GM04504 (cell line): ENCODE results near the gene BAD.
"Not testable (repeated sequence)": the region's sequence is repeated elsewhere in the genome, so short reads cannot be mapped to it uniquely, and the experiment has no call there.

Experiments
- DNase-seq: peaks from one replicate; pipeline ENCODE4 v3.0.0-alpha.2; 2012; ENCODE audit warnings: low read depth

BAD gene

DNA sequence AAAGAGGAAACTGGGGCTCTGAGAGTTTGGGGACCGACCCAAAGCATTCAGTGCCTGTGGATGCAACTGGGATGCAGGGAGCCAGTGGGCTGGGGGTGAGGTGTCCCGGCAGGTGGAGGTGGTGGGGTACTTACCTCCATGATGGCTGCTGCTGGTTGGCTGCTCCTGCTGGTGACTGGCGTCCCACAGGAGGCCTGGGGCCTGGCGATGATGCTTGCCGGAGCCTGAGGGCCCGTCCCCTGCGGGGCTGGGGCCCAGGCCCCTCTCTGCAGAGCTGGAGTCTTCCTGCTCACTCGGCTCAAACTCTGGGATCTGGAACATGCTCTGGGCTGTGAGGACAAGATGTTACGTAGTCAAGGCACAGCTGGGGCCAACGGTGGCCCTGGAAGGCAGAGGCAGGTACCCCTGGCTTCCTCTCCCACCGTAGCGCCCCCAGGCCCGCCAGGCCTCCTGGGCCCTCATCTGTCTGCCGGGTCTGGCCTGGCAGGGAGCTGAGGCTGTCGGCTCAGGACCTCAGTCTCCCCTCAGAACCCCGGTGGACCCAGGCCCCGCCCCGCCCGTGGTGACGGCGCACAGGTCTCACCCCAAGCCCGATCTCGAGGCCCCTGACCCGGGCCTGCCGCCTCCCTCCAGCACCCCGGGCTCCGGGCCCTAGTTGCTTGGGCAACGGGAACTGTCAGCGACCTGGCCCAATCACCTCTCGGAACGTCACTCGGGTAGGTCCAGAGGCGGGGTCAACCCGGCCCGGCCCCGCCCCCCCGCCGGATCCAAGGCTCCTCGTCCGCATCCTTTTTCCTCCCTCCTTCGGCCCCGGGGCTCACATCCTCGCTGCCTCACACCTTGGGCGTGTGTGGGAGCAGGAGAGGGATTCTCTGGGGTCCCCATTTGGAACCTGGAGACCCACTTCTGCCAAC lies at the start of gene BAD:
Gene BAD, minus strand, starts transcription at position 618 of the 914 bp plus-strand sequence. Its CDS starts 297 bp downstream, at position 321.
- peak; percentile 78 for DNase-seq

DNA sequence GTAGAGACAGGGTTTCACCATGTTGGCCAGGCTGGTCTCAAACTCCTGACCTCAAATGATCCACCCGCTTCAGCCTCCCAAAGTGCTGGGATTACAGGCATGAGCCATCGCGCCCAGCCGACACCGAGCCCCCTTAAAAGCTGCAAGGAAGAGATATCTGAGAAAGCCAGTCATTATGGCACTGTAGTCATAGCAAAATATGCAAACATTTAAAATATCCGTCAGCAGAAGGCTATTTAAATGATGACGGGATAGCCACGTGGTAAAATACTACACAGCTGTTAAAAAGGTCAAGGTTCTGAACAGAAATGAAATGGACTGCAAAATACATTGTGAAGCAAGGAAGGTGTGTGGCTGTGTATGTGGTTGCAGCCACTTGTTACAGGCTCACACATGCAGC lies 49.1 kb upstream of the BAD start:
- no peak for DNase-seq

DNA sequence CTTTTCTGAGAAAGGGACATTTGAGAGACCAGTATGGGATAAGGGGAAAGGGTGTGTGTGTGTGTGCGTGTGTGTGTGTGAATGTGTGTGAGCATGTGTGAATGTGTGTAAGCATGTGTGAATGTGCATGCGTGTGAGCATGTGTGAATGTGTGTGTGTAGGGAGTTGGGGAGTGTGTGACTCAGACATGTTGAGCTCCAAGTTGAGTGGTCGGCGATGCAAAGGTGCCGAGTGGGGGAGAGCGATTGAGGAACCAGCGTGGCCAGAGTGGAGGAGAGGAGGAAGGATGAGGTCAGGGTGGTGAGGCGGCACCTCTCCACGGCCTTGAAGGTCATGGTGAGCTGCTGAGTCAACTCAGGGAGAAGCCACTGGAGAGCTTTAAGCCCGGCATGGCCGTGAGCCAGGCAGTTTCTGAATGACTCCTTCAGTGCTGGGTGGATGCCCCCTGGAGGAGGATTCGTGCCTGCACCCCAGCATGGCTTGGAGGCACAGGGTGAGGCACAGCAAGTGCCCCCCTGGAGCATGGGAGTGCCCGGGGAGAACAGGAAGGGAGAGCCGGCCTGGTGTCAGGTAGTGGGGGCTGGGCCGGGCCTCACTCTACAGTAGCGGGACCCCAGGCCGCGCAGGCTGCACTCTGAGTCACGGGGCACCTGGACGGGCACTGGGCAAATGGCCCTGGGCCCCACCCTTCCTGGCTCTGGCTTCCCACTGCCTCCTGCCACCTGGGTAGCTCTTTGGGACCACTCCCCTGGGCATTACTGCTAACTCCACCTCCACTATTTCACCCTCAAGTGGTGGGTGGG lies 47.3 kb upstream of the BAD start:
- DNase-seq: peak; percentile 87

DNA sequence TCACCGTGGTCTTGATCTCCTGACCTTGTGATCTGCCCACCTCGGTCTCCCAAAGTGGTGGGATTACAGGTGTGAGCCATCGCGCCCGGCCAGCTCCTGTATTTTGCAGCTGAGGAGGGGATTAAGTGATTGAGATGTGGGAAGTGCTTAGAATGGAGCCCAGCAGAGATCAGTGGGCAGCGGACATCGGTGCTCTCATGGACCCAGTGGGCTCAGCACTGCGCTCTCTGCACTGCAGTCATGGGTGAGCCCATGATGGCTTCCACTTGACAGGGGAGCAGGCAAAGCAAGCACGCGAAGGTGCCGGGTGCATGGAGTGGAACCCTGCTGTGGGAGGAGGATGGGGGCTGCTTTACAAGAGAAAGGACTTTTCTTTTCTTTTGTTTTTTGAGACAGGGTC lies 46.4 kb upstream of the BAD start:
- no peak for DNase-seq

DNA sequence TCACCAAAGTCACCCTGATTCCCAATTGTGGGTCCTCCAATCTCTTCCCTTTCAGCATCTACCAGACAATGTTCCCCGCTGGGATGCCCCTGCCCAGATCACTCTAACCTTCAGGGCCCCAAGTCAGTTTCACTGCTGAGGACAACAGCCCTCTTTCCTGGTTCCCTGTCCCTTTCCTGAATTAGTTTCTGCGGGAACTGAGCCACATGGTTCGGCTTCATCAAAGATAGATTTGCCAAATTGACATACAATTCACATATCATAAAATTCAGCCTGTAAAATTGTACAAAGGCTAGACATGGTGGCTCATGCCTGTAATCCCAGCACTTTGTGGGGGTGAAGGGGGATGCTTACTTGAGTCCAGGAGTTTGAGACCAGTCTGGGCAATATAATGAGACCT lies 43.5 kb upstream of the BAD start:
- DNase-seq: no peak

DNA sequence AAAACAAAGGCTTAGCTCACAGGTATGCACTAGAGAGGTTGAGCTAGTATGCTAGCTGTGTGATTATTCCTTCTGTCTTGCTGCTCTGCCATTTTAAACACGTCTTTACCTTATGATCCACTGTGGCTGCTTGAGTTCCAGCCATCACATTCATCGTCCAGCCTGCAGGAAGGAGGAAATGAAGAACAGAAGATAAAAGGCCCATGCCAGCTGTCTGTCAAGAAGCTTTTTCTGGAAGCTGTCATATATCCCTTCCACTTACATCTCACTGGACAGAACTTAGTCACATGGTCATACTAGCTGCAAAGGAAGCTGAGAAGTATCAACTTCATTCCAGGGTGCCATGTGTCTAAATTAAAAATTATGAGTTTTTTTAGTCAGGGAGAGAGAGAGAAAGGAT lies 42.9 kb upstream of the BAD start:
- DNase-seq: no peak

DNA sequence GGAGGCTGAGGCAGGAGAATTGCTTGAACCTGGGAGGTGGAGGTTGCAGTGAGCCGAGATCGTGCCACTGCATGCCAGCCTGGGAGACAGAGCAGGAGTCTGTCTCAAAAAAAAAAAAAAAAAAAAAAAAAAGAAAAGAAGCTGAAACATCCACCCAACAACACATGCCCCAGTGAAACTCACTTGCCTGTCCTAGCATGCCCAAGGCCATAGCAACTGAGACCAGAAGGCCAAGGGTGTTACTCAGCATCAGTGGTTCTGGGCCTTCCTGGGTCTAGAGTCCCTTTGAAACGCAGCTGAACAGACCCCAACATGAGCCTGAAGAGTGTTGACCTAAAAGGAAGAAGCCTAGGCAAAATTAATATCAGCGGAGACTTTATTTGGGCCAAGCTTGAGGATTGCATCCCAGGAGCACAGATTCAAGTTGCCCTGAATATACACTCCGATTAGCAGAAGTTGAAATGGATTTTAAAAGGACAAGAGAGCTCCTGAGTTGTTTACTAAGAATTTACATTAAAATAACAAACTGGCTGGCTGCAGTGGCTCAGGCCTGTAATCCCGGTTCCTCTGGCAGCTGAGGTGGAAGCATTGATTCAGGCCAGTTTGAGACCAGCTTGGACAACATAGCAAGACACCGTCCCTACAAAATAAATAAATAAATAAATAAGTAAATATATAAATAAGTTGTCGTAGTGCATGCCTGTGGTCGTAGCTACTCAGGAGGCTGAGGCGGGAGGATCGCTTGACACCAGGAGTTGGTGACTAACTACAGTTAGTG lies 40.4 kb upstream of the BAD start:
- no peak for DNase-seq

DNA sequence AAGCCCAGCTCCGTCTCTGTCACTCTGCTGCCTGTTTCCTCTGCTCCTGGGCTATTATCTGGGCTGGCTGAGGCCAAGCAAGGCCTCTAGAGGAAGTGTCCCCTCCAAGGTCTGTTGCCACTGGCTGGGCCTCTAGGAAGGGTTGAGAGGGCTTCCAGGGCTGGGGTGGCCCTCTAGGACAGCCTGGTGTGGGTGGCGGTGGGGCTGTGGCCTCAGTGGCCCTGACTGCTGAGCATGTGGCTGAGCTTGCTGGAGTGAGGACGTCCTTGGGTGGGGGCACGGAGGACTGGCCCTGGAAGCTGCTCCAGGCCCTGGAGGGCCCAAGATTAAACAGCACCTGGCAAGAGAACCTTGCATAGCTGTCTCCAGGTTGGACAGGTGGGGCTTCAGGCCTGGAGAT lies 39.5 kb upstream of the BAD start:
- DNase-seq: not testable (repeated sequence)

DNA sequence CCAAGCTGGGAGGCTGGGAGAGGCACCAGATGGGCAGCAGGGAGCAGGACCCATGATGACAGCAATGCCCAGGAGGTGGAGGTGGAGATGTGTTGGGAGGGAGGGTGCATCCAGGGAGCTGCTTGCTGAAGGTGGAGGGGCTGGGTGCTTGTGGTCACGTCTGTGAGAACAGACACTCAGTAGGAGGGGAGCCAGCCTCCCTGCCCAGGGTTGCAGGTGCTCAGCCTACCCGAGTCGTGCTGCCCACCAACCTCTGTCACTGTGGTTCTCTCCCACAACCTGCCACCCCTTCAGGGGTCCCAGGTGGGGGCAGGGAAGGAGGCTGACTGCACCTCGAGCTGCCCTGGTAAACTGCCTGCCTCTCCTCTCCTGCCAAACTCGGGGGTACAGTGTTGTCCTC lies 38.9 kb upstream of the BAD start:
- no peak for DNase-seq

DNA sequence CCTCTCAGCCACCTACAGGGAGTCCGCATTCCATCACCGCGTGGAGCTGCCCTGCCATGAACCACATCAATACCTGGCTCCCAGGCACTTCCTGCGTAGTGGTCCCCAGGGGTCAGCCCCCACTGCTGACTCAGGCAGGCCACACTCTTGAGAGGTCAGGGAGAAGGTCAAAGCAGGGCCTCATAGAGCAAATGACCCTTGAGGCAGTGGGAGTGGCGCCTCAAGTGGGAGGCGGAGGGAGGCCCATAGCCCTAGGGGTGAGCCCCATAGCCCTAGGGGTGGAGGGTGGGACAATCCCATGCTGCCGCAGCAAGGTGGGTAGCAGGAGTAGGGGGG lies 38.4 kb upstream of the BAD start:
- DNase-seq: no peak

DNA sequence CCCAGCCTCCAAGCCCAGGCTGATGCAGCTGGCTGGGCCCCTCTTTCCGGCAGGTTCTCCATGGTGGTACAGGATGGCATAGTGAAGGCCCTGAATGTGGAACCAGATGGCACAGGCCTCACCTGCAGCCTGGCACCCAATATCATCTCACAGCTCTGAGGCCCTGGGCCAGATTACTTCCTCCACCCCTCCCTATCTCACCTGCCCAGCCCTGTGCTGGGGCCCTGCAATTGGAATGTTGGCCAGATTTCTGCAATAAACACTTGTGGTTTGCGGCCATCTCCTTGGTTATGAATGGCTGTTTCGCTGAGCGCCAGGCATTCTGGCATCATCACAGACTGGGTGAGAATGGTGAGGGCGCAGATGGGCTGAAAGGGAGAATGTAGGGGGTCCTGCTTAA lies 37.1 kb upstream of the BAD start:
- DNase-seq: no peak

DNA sequence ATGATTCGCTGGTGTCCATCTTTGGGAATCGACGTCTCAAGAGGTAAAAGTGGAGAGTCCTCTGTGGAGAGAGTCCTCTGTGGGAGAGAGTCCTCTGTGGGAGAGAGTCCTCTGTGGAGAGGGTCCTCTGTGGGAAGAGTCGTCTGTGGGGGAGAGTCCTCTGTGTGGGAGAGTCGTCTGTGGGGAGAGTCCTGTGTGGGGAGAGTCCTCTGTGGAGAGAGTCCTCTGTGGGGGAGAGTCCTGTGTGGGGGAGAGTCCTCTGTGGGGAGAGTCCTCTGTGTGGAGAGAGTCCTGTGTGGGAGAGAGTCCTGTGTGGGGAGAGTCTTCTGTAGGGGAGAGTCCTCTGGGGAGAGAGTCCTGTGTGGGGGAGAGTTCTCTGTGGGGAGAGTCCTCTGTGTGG lies 36.6 kb upstream of the BAD start:
- DNase-seq: no peak

DNA sequence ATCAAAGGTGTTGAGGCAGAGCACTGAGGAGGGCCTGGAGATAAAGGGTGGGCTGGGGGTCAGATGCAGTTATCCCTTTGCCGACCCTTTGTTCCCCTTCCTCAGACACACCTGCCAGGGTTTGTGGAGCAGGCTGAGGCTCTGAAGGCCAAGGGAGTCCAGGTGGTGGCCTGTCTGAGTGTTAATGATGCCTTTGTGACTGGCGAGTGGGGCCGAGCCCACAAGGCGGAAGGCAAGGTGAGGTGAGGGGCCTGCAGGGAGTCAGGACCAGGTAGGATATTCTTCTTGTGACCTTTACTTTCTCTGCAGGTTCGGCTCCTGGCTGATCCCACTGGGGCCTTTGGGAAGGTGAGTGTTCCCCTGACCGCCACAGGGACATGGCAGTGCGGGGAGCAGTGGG lies 36.1 kb upstream of the BAD start:
- no peak for DNase-seq

DNA sequence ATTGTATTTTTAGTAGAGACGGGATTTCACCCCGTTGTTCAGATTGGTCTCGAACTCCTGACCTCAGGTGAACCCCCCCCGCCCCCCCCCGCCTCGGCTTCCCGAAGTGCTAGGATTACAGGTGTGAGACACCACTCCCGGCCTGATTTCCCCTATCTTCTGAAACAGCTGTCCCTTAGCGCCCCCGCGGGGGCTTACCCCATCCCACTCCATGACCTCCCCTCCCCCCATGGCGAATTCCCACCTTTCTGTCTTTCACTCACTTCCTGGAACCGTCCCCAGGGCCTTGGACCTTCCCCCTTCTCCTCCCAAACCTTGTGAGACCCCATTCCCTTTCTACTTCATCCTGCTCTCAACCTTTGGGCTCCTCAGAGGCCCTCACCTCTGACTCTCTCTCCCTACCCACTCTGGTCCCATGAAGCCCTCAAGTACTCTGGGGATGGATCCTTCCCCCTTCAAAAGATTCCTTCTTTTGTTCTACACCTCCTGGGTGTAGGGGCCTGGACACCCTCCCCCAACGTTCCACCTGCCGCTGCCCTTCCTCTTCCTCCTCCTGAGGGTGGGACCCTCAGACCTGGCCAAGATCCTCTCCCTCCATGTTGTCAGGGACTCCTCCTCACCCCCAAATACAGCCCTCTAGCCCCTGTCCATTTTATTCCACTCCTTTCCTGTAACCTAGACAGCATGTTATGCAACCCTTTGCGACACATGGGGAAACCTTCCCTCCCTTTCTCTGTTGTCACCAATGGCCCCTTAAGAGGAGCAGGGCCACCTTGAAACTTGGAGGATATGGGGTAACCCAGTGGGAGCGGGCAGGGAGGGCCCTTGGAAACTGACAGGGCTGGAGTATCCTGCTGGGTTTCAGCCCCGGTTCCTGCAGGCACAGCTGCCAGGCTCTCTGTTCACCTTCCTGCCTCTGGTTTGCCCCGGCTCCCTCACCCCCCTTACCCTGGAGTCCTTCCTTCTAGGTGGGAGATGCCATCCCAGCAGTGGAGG lies 34.6 kb upstream of the BAD start:
- DNase-seq: no peak

DNA sequence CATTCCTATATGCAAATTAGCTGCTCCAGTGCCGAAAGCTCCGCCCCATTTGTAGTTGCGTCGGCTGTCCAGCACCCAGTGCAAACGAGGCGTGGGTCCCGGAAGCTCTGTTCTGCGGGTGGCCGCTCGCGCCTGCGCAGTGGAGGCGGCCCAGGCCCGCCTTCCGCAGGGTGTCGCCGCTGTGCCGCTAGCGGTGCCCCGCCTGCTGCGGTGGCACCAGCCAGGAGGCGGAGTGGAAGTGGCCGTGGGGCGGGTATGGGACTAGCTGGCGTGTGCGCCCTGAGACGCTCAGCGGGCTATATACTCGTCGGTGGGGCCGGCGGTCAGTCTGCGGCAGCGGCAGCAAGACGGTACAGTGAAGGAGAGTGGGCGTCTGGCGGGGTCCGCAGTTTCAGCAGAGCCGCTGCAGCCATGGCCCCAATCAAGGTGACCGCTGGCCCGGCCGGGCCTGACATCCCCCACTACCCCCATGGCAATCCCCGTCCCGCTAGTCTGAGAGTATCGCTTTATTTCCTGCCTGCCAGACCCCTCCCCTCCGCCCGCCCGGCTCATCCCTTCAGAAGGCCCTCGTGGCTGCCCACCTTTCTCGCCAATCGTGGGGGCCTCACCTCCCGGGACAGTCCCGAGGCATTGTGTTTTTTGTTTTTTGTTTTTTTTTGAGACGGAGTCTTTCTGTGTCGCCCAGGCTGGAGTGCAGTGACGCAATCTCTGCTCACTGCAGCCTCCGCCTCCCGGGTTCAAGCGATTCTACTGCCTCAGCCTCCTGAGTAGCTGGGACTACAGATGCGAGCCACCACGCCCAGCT lies 33.7 kb upstream of the BAD start, which contains the start of gene PRDX5:
Gene PRDX5, plus strand, starts transcription at position 161 of the 805 bp plus-strand sequence. Its CDS starts 95 bp downstream, at position 256.
- peak; percentile 93 for DNase-seq

DNA sequence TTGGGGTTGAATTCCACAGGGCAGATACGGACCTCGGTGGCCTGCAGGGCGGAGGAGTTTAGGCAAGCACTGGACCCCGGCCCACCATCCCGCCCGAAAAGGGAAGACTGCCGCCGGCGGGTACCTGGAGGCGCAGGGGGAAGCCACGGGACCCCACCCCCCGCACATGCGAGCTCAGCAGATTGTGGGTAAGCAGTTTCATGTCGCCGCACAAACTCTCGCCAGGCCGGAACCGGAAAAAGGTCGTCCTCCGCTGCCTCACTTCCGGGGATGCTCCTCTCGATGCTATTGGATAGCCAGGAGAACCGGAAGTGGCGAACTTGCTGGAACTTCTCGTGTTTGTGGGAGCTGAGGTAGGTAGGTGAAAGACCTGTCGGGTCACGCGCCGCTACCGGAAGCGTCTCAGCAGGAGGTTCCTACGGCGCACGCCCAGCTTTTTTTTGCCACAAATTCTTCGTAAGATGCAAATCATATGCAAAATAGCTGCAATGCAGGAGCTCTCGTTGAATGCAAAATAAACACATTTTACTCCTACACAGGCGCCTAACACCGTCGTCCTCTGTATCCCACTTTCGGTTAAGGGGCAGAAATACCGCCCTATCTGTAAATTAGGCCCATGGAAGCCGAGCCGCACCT lies 33.0 kb upstream of the BAD start, which contains the start of gene TRMT112:
Gene TRMT112, minus strand, starts transcription at position 235 of the 636 bp plus-strand sequence. Its CDS starts 33 bp downstream, at position 202.
- DNase-seq: peak; percentile 92

DNA sequence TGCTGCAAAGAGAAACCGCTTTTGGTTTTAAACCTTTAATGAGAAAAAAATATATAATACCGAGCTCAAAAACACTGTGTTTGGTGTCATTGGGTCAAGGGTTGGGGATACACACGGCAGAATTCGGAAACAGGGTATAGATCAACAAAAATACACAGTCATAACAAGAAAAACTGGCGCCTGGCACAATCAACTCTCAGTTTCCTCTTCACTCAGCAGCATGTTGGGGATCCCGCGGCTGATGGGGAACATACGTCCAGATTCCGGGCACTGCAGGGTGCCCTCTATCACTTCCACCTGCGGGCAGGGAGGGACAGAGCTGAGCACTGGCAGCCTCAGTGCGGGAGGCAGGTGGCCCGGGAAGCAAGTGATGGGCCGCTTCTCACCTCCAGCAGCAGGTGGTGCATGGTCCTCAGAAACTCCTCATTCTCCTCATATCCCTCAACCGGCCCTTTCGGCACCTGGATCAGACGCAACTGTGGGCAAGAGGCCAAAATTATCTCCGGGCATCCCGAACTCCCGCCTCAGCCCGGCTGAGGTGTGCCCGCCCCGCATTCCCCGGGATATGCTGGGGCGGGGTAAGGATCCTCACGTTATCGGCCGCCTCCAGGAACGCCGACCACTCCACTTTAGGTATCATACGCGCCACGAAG lies 32.3 kb upstream of the BAD start:
- no peak for DNase-seq

DNA sequence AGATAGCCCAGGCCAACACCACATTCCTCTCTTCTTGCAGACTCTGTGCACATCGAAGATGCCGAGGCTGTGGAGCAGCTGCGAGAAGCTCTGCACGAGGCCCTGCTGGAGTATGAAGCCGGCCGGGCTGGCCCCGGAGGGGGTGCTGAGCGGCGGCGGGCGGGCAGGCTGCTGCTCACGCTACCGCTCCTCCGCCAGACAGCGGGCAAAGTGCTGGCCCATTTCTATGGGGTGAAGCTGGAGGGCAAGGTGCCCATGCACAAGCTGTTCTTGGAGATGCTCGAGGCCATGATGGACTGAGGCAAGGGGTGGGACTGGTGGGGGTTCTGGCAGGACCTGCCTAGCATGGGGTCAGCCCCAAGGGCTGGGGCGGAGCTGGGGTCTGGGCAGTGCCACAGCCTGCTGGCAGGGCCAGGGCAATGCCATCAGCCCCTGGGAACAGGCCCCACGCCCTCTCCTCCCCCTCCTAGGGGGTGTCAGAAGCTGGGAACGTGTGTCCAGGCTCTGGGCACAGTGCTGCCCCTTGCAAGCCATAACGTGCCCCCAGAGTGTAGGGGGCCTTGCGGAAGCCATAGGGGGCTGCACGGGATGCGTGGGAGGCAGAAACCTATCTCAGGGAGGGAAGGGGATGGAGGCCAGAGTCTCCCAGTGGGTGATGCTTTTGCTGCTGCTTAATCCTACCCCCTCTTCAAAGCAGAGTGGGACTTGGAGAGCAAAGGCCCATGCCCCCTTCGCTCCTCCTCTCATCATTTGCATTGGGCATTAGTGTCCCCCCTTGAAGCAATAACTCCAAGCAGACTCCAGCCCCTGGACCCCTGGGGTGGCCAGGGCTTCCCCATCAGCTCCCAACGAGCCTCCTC lies 31.4 kb upstream of the BAD start:
- not testable (repeated sequence) for DNase-seq
